SJSA1 (cell line): ENCODE results near the gene WWTR1. TPM values are rescaled to one million over a fixed set of nuclear protein-coding genes. Genes with fewer than 3 reads are reported as not detected.
A peak's percentile ranks its signal among the peaks of the same experiment; 100 is the strongest.

Experiments
- DNase-seq, 2 experiments: peaks; one replicate each; pipeline ENCODE4 v3.0.0-alpha.2; 2015 to 2020; ENCODE audit warnings: low spot score in 2 of 2, low read depth in 1 of 2
- H3K27ac ChIP-seq: fragments of 250-450 bp; sonication (Bioruptor Pico); 2 replicates; pipeline ENCODE4 v1.5.1; 2020; ENCODE audit warnings: mild to moderate bottlenecking, moderate library complexity
- H3K27me3 ChIP-seq: fragments of 250-450 bp; sonication (Bioruptor Pico); replicated peaks from 2 replicates; pipeline ENCODE4 v1.5.1; 2020; ENCODE audit warnings: mild to moderate bottlenecking, moderate library complexity
- H3K36me3 ChIP-seq: fragments of 250-450 bp; sonication (Bioruptor Pico); 2 replicates; pipeline ENCODE4 v1.5.1; 2020; ENCODE audit warnings: mild to moderate bottlenecking
- H3K4me1 ChIP-seq: fragments of 250-450 bp; sonication (Bioruptor Pico); replicated peaks from 2 replicates; pipeline ENCODE4 v1.6.1; 2021; ENCODE audit warnings: mild to moderate bottlenecking
- H3K4me3 ChIP-seq: fragments of 250-450 bp; sonication (Bioruptor Pico); 2 replicates; pipeline ENCODE4 v1.5.1; 2020; ENCODE audit warnings: mild to moderate bottlenecking
- H3K9me3 ChIP-seq: fragments of 250-450 bp; sonication (Bioruptor Pico); replicated peaks from 2 replicates; pipeline ENCODE4 v1.5.1; 2020; ENCODE audit warnings: mild to moderate bottlenecking
- total RNA-seq: library from RNA; depleted of rRNA; stranded (reverse); fragments of >200 nt; shearing (Covaris generic); gene quantifications from 2 replicates; pipeline ENCODE4 v1.2.3, GENCODE V29; 2014

WWTR1 gene
- total RNA-seq, 1 experiment from 2014 or later: 43.0 TPM

DNA sequence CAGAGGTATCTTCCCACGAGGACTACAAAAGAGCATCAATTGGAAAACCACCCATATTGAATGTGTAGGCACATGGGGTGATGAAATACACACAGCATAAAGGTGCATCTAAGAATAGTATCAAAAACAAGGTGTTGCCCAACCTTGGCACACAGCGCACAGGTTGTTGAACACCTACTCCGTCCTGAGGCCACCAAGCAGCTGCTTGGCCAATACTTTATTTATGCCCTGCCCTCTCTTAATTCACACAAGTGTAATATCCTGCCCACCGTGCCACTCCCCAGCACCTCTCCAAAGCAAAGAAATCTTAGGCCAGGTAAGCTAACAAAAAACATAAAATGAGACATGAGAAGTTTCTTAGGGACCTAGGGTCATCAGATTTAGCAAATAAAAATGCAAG lies 31.2 kb downstream of the WWTR1 start:
- no peak for DNase-seq
- H3K9me3 ChIP-seq: no peaks in the 10 kb centered on the region
- no peaks in the 10 kb centered on the region for H3K27me3 ChIP-seq
- H3K36me3 ChIP-seq: peaks cover 12% of the 10 kb centered on the region; the same call in 1 of the 2 replicates
- no peak overlapping the region for H3K4me3 ChIP-seq
- peaks cover 56% of the 10 kb centered on the region for H3K4me1 ChIP-seq
- H3K27ac ChIP-seq: no peak overlapping the region

DNA sequence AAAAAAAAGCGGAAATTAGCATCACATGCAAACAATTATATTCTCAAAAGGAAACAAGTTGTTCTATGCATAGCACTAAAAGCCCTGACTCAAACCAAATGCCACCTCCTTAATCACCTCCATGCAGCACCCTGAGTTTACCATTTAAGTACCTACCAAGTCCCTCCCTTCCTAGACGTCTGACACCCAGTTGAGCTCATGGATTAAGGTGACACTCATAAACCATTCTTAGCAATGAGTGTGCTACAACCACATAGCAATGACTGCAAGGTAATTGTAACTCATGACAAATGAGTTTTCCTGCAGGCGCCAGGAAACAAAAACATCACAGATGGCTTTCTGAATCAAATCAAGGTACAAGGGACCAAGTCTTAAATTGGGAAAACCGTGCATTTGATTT lies 32.0 kb downstream of the WWTR1 start:
- no peak overlapping the region for H3K27ac ChIP-seq
- H3K36me3 ChIP-seq: peaks cover 9% of the 10 kb centered on the region; the same call in 1 of the 2 replicates
- H3K4me3 ChIP-seq: no peak overlapping the region
- H3K4me1 ChIP-seq: peaks cover 65% of the 10 kb centered on the region
- no peaks in the 10 kb centered on the region for H3K27me3 ChIP-seq
- no peak for DNase-seq
- H3K9me3 ChIP-seq: no peaks in the 10 kb centered on the region

DNA sequence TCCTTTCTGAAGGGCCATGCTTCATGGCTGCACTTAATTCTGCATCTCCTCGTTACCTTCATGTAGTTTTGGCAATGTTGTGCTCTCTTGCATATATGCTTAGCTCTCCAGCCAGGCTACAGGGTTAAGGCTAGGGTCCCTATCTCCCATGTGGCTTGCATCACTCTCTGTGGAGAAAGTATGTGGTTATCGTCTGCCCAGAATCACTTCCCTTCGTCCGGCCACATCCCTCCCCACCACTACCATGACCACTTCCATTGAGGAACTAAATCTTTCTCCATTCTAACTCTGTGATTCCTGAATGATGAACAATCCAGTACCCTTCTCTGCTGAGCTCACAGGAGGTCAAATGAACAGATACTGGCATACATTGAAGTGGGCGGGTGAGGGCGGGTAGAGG lies 34.0 kb downstream of the WWTR1 start:
- Histone ChIP-seq H3K27ac (no peak overlapping the region), H3K36me3 (peaks cover 9% of the 10 kb centered on the region; the same call in 1 of the 2 replicates), H3K4me1 (peaks cover 70% of the 10 kb centered on the region), H3K4me3 (no peak overlapping the region), H3K9me3 (no peaks in the 10 kb centered on the region), H3K27me3 (no peaks in the 10 kb centered on the region)
- DNase-seq: no peak

DNA sequence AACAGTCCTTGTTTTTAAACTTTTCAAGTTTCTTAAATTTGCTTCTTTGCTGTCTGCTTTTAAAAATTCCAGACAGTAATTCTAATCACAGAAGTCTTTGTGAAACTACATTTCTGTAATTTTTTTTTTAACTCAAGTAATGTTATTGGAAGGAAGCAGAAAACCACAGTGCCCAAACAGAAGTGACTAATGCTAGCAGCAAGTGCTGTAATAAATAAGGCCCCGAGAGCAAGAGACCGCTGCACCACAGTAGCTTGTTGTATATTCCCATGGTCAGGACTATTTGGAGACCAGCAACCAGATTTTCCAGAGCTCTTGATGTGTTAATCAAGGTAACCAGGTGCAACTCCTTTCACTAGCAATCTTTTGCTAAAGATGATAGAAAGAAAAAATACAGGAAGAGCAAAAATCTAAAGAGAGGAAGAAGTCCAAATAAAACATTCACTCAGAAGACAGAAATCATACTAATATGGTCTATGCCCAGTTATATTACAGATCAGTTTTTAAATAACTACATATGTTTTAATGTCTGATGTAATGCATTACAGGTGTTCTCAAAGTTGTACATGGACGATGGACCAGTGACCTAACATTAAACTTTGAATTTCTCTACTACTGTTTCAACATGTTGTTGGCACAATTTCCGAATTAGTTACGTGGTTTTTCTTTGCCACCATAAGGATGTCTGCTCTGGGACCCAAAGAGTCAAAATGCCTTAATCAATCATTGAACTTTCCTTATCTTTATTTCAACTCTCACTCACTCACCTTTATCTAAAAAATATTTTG lies 36.4 kb downstream of the WWTR1 start:
- Histone ChIP-seq H3K4me3 (no peak overlapping the region), H3K36me3 (peaks cover 9% of the 10 kb centered on the region; the same call in 1 of the 2 replicates), H3K27ac (peak overlapping the region; percentile 91), H3K27me3 (no peaks in the 10 kb centered on the region), H3K4me1 (peaks cover 81% of the 10 kb centered on the region), H3K9me3 (no peaks in the 10 kb centered on the region)
- DNase-seq: peak; percentile 69 to 77

DNA sequence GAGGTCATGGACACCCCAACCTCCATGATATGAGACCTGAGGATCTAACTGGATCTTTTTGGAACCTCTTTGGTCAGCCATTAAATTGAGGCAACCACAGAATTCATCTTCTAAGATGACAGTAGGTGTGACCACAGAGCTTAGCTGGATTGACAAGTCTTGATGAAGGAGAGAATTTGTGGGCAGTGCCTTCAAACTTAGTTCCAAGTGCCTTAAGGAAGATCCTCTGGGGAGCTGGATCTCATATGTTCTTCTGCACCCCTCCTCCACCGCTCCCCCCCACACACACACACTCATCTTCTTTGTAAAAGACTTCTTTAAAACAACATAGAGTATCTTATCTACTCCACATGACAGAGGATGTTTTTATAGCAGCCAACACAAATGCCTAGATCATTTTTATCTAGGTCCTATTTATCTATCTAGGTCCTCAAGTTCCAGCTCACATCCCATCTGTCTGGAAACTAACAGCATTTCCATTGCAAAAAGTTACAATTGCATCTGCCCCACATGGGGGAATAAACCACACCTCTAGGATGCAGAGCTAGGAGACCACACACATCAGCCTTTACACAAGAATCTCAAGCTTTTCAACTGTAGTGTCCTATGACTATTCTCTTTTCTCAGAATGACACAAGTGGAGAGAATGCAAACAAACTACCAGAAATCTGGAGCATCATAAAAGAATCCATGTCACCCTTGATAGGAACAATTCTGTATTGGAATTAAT lies 37.4 kb downstream of the WWTR1 start:
- no peaks in the 10 kb centered on the region for H3K27me3 ChIP-seq
- H3K9me3 ChIP-seq: no peaks in the 10 kb centered on the region
- H3K4me1 ChIP-seq: peaks cover 83% of the 10 kb centered on the region
- DNase-seq: peak; percentile 81 to 91
- H3K27ac ChIP-seq: peak overlapping the region; percentile 91
- peaks cover 6% of the 10 kb centered on the region; the same call in 1 of the 2 replicates for H3K36me3 ChIP-seq
- H3K4me3 ChIP-seq: no peak overlapping the region

DNA sequence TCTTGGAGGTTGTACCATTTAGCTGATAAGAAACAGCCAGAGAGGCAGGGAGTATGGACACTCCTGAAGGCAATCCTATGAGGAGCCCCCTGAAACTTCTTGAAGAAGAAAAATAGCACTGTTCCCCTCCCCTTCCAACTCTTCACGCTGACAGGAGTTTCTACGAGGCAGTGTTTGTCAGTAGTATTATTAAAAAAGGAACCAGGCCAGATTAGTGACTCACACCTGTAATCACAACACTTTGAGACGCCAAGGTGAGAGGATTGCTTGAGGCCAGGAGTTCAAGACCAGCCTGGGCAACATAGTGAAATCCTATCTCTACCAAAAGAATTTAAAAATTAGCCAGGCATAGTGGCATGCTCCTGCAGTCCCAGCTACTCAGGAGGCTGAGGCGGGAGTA lies 38.7 kb downstream of the WWTR1 start:
- Histone ChIP-seq H3K9me3 (no peaks in the 10 kb centered on the region), H3K27me3 (no peaks in the 10 kb centered on the region), H3K4me1 (peaks cover 80% of the 10 kb centered on the region), H3K27ac (no peak overlapping the region), H3K36me3 (peaks cover 12% of the 10 kb centered on the region; the same call in 1 of the 2 replicates), H3K4me3 (no peak overlapping the region)
- peak in 1 of 2 experiments; percentile 14 for DNase-seq

DNA sequence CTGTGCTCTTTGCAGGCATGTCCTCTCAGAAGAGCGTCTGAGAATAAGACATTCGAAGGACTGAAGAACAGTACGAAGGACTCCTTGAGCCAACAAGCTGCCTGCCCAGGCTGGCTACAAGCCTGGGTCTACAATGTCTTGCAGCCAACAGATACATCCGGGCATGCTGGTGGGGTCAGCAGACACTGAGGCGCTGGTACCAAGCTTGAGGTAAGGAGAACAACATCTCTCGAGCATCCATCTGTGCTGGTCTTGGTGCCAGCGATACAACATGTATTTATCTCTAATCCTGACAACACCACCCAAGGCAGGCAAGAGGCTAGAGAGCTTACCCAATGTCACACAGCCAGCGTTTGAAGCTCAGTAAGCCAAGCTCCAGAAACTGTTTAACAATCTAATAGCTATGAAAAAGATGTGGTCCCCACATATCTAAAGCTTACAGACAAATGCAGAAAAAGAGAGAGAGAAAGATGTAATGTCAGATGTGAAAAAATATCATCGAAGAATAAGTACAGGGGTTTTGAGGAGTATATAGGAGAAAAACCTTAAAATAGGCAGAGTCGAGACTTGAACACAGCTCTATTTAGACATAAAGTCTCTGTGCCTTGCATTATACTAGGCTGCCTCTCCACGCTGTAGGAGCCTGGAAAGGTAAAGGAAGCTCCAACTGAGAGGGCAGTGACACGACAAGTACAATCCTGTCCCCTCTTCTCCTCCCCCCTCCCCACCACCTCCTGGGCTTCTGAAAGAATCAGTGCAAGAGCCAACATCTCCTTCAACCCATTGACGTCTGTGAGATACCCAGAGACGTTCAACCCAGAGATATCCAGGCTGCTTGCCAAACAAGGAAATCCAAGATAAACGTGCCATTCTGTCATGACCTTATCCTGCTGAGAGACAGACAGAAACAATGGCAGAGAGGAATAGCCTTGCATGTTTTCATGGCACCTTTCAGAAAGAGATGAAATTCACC lies 39.4 kb downstream of the WWTR1 start:
- H3K4me3 ChIP-seq: no peak overlapping the region
- DNase-seq: no peak
- H3K4me1 ChIP-seq: peaks cover 76% of the 10 kb centered on the region
- H3K27me3 ChIP-seq: no peaks in the 10 kb centered on the region
- H3K27ac ChIP-seq: no peak overlapping the region
- no peaks in the 10 kb centered on the region for H3K9me3 ChIP-seq
- H3K36me3 ChIP-seq: peaks cover 8% of the 10 kb centered on the region; the same call in 1 of the 2 replicates

DNA sequence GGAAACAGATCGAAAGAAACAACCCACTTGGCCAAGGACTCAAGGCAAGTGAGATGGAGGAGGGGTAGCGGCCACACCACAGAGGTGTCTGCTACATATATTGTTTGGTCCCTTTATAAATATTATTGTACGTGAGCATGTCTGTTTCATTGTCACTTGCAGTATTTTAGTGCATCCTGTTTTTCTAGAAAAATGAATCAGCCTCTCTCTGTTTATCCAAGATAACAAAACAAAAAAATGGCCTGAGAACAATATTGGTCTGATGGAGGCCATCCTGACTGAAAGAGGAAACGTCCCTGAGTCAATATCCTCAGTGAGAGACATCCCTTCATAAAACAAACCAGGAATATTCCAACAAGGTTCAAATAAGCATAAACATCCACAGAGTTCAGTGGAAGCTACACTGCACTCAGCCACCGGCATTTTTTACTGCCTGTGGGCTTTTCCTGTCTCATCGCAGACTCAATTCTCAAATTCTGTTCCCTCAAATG lies 42.0 kb downstream of the WWTR1 start:
- H3K36me3 ChIP-seq: peaks cover 12% of the 10 kb centered on the region; the same call in 1 of the 2 replicates
- no peak overlapping the region for H3K4me3 ChIP-seq
- H3K4me1 ChIP-seq: peaks cover 58% of the 10 kb centered on the region
- peak overlapping the region; percentile 70 for H3K27ac ChIP-seq
- no peaks in the 10 kb centered on the region for H3K27me3 ChIP-seq
- H3K9me3 ChIP-seq: no peaks in the 10 kb centered on the region
- DNase-seq: peak in 1 of 2 experiments; percentile 80

DNA sequence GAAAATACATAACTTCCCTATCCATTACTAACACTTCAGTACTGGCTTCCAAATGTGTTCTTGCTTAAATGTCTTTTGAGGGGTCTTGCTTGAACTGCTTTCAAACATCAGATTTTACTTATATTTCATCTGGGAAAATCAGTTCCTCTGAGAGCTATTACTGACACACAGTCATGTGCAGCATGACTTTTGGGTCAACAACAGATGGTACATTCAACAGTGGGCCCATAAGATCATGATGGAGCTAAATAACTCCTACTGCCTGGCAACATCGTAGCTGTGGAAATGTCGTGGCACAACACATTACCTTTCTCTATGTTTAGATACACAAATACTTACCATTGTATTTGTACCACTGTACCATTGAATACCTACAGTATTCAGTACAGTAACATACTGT lies 43.8 kb downstream of the WWTR1 start:
- no peaks in the 10 kb centered on the region for H3K27me3 ChIP-seq
- no peak overlapping the region for H3K27ac ChIP-seq
- DNase-seq: no peak
- H3K9me3 ChIP-seq: no peaks in the 10 kb centered on the region
- no peak overlapping the region for H3K4me3 ChIP-seq
- H3K4me1 ChIP-seq: peaks cover 61% of the 10 kb centered on the region
- peaks cover 12% of the 10 kb centered on the region; the same call in 1 of the 2 replicates for H3K36me3 ChIP-seq

DNA sequence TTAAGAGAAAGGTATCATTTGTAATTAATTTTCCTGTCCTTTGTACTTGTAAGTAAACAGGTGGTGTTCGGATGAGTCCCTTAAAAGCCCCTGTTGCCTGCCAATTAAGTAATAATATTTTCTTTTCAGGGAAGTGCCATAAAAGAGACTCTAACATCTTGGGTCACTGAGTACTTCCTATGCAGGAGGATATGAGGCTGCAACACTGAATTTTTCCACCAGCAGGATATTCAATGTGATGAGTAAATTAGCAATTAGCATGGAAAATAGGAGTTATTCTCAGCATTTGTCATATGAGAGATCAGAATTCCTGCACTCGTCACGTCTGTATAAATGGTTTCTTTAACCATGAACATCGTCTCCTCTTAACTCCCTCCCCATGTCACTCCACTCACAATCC lies 45.4 kb downstream of the WWTR1 start:
- no peak overlapping the region for H3K4me3 ChIP-seq
- no peak overlapping the region for H3K27ac ChIP-seq
- peaks cover 59% of the 10 kb centered on the region for H3K4me1 ChIP-seq
- DNase-seq: no peak
- H3K9me3 ChIP-seq: no peaks in the 10 kb centered on the region
- peaks cover 12% of the 10 kb centered on the region; the same call in 1 of the 2 replicates for H3K36me3 ChIP-seq
- H3K27me3 ChIP-seq: no peaks in the 10 kb centered on the region

DNA sequence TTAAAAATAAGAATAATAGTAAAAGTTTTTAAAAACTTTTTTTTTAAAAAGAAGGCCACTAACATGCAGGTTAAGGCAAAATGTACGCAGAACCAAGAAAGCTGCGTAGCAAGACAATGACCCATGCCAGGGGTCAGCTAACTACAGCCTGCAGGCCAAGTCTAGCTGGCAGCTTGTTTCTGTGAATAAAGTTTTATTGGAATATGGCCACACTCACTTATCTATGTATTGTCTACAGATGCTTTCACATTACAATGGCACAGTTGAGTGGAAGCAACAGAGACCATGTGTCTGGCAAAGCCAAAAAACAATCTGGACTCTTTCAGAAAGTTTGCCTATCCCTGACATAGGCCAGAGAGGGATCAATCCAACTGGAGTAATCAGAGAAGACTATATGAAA lies 46.7 kb downstream of the WWTR1 start:
- Histone ChIP-seq H3K4me1 (peaks cover 57% of the 10 kb centered on the region), H3K9me3 (no peaks in the 10 kb centered on the region), H3K4me3 (no peak overlapping the region), H3K27ac (no peak overlapping the region), H3K36me3 (peaks cover 16% of the 10 kb centered on the region), H3K27me3 (no peaks in the 10 kb centered on the region)
- DNase-seq: no peak

DNA sequence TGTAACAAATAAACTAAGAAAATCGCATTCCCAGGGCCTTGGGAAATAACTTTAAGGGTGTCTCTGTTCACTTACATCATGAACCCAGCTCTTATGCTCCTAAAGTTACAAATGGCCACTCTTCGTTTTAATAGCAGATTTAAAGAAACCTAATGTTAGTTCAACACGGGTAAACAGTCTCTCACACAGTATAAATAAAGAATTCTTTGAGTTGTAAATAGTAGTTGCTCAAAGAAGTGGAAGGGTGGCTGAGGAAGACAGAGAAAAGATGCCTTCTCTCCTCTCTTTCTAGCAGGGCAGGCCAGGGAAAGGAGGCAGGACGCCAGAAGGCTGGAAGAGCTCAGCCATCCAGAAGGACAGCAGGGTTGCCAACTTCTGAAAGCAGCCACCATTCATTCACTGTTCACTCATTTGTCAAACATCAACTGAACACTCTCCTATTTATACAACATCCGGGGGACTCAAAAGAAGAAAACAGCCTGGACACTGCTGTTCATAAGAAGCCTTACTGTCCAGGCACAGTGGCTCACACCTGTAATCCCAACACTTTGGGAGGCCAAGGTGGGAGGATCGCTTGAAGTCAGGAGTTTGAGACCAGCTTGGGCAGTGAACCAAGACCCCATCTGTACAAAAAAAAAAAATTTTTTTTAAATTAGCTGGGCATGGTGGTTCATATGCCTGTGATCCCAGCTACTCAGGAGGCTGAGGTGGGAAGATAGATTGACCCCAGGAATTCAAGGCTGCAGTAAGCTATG lies 47.3 kb downstream of the WWTR1 start:
- Histone ChIP-seq H3K4me3 (no peak overlapping the region), H3K36me3 (peaks cover 18% of the 10 kb centered on the region), H3K27me3 (no peaks in the 10 kb centered on the region), H3K4me1 (peaks cover 56% of the 10 kb centered on the region), H3K9me3 (no peaks in the 10 kb centered on the region), H3K27ac (no peak overlapping the region)
- peak in 1 of 2 experiments; percentile 40 for DNase-seq
